DND-41 (cell line): ENCODE measurements around the gene OR7D4.

Experiments
- ATAC-seq: fragments of 200-7000 bp; cut with Tn5 transposase; 3 replicates; pipeline ENCODE4 v1.9.1; 2021; ENCODE audit warnings: low read depth; ENCODE audit not compliant: insufficient read depth
- DNase-seq: peaks from one replicate; pipeline ENCODE4 v3.0.0-alpha.2; 2020
- H2AFZ ChIP-seq: 2 replicates; pipeline ENCODE4 v1.6.0; 2012; ENCODE audit warnings: low read depth, low read length
- H3K27ac ChIP-seq: 2 replicates; pipeline ENCODE4 v1.5.1; 2012; ENCODE audit warnings: low read length, inconsistent platforms
- H3K27me3 ChIP-seq: fragments of 200-600 bp; sonication (generic); 2 replicates; pipeline ENCODE4 v1.6.0; 2012; ENCODE audit warnings: low read length, mild to moderate bottlenecking, inconsistent platforms; ENCODE audit not compliant: insufficient read depth, poor library complexity
- H3K36me3 ChIP-seq: 2 replicates; pipeline ENCODE4 v1.5.1; 2012; ENCODE audit warnings: low read length, inconsistent platforms; ENCODE audit not compliant: insufficient read depth
- H3K4me1 ChIP-seq: 2 replicates; pipeline ENCODE4 v1.5.1; 2012; ENCODE audit warnings: mild to moderate bottlenecking, low read length; ENCODE audit not compliant: insufficient read depth
- H3K4me2 ChIP-seq: 2 replicates; pipeline ENCODE4 v1.6.0; 2012; ENCODE audit warnings: mild to moderate bottlenecking, moderate library complexity, low read length, inconsistent platforms; ENCODE audit not compliant: insufficient read depth
- H3K4me3 ChIP-seq, 2 experiments: fragments of 200-600 bp in 1 of 2; shearing (Covaris generic) in 1 of 2; 2 replicates each; pipeline ENCODE4 v1.5.1; 2012 to 2016; ENCODE audit warnings: inconsistent platforms in 2 of 2, low read length in 2 of 2, mild to moderate bottlenecking in 2 of 2, low read depth in 1 of 2, moderate library complexity in 1 of 2
- H3K79me2 ChIP-seq: 2 replicates; pipeline ENCODE4 v1.6.0; 2012; ENCODE audit warnings: low read length, inconsistent platforms; ENCODE audit not compliant: insufficient read depth
- H3K9ac ChIP-seq: 2 replicates; pipeline ENCODE4 v1.6.0; 2012; ENCODE audit warnings: low read depth, mild to moderate bottlenecking, inconsistent platforms, low read length, moderate library complexity
- H3K9me3 ChIP-seq: 2 replicates; pipeline ENCODE4 v1.5.1; 2012; ENCODE audit warnings: low read length, moderate library complexity, mild to moderate bottlenecking, inconsistent platforms; ENCODE audit not compliant: insufficient read depth, severe bottlenecking
- H4K20me1 ChIP-seq: 2 replicates; pipeline ENCODE4 v1.6.0; 2012; ENCODE audit warnings: low read length; ENCODE audit not compliant: insufficient read depth
- CTCF ChIP-seq: IDR thresholded peaks from 2 replicates; pipeline ENCODE4 v1.5.1; 2012; ENCODE audit warnings: borderline replicate concordance, low read length, moderate library complexity, mild to moderate bottlenecking; ENCODE audit not compliant: poor library complexity, severe bottlenecking; ENCODE audit errors: extremely low read depth
- EZH2 ChIP-seq: IDR thresholded peaks from 3 replicates; pipeline ENCODE4 v1.6.1; 2012; ENCODE audit warnings: borderline replicate concordance, low read depth, mild to moderate bottlenecking, moderate library complexity, low read length, inconsistent platforms; ENCODE audit not compliant: severe bottlenecking

OR7D4 gene

DNA sequence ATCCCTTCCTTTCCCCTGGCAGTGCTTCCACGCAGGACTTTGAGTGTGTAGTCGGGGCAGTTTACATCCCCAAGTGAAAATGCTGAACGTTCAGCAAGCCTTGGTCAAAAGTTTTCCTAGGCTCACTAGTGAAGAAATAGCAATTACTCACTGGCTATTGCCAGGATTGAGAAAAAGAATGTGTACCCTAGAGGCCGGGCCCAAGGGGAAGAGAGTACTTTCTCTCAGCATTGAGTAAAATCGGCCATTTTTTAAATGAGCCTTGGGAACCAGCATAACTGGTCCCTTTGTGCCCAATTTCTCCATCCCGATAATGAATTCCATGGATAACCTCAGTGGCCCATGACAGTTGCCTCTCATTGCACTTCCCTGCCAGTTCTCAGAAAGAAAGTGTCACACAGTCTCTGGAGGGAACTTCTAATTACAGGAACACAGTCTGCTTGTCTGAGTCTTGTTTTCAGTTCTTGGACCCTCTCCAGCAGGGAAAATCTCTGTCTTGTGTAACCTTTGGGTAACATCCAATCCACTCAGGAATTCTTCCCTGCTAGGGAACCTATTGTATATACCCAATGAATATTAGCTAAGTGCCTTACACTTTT is 47.9 kb downstream of the OR7D4 start:
- no peaks in the 10 kb centered on the region for H4K20me1 ChIP-seq
- H3K9ac ChIP-seq, result no peak overlapping the region
- no peak overlapping the region for H3K4me2 ChIP-seq
- H3K79me2 ChIP-seq, result no peaks in the 10 kb centered on the region
- DNase-seq (no peak), ATAC-seq (no peak)
- H3K4me1 ChIP-seq, result no peaks in the 10 kb centered on the region
- peaks cover 4% of the 10 kb centered on the region; the same call in 1 of the 2 replicates for H3K36me3 ChIP-seq
- H3K9me3 ChIP-seq, result no peaks in the 10 kb centered on the region
- no peak overlapping the region for H3K4me3 ChIP-seq
- H3K27ac ChIP-seq, result no peak overlapping the region
- H2AFZ ChIP-seq, result no peak overlapping the region
- H3K27me3 ChIP-seq, result no peaks in the 10 kb centered on the region
- TF ChIP-seq CTCF, result no peak
- TF ChIP-seq EZH2, result no peak

- no peaks in the 10 kb centered on the region for H3K27me3 ChIP-seq
- ATAC-seq (no peak), DNase-seq (no peak)
- no peak overlapping the region for H2AFZ ChIP-seq
- H3K9ac ChIP-seq, result no peak overlapping the region
- H3K9me3 ChIP-seq, result no peaks in the 10 kb centered on the region
- peaks cover under 1% of the 10 kb centered on the region; the same call in 1 of the 2 replicates for H4K20me1 ChIP-seq
- no peak overlapping the region for H3K4me2 ChIP-seq
- H3K27ac ChIP-seq, result no peak overlapping the region
- TF ChIP-seq CTCF (no peak), EZH2 (no peak)
- no peaks in the 10 kb centered on the region for H3K79me2 ChIP-seq
- H3K36me3 ChIP-seq, result peaks cover 35% of the 10 kb centered on the region
- no peaks in the 10 kb centered on the region for H3K4me1 ChIP-seq
- no peak overlapping the region for H3K4me3 ChIP-seq
Measured at GRCh38 chr19:9166846-9167245, 52.5 kb downstream of the OR7D4 start.

- ATAC-seq, result no peak
- TF ChIP-seq CTCF (no peak), EZH2 (no peak)
- H3K36me3 ChIP-seq, result peaks cover 51% of the 10 kb centered on the region
Measured at GRCh38 chr19:9165261-9165660, 54.1 kb downstream of the OR7D4 start.

GRCh38 chr19:9161427-9161826 is 58.0 kb downstream of the OR7D4 start:
- DNase-seq, result no peak
- ATAC-seq, result no peak
- Histone ChIP-seq H4K20me1 (peaks cover 42% of the 10 kb centered on the region), H3K36me3 (peaks cover 83% of the 10 kb centered on the region), H3K4me2 (no peak overlapping the region), H3K9me3 (no peaks in the 10 kb centered on the region), H3K4me3 (no peak overlapping the region), H3K27me3 (no peaks in the 10 kb centered on the region), H3K4me1 (no peaks in the 10 kb centered on the region), H3K9ac (no peak overlapping the region), H3K27ac (no peak overlapping the region), H3K79me2 (peaks cover 29% of the 10 kb centered on the region), H2AFZ (no peak overlapping the region)
- TF ChIP-seq EZH2 (no peak), CTCF (no peak)

More at GRCh38 chr19:9165261-9165660, 54.1 kb downstream of the OR7D4 start:
- no peak overlapping the region for H3K9ac ChIP-seq
- no peaks in the 10 kb centered on the region for H3K27me3 ChIP-seq
- H3K4me2 ChIP-seq, result no peak overlapping the region
- DNase-seq, result no peak
- peaks cover 16% of the 10 kb centered on the region; the same call in 1 of the 2 replicates for H4K20me1 ChIP-seq
- no peak overlapping the region for H2AFZ ChIP-seq
- H3K27ac ChIP-seq, result no peak overlapping the region
- H3K79me2 ChIP-seq, result peaks cover 3% of the 10 kb centered on the region; the same call in 1 of the 2 replicates
- H3K9me3 ChIP-seq, result no peaks in the 10 kb centered on the region
- H3K4me1 ChIP-seq, result no peaks in the 10 kb centered on the region
- no peak overlapping the region for H3K4me3 ChIP-seq
